Stimulated activated CD8-positive, alpha-beta memory T cell treated with anti-CD3 and anti-CD28 coated beads, Interleukin-12 subunit alpha, Interleukin-12 subunit beta, amount 100 ng/mL, for 4 hours (primary cell): Measurements from ENCODE around the gene DBF4B.

Source experiments
- DNase-seq: peaks from one replicate; pipeline ENCODE4 v3.0.0-alpha.2; 2020; ENCODE audit warnings: low read depth

The DBF4B gene

DNA sequence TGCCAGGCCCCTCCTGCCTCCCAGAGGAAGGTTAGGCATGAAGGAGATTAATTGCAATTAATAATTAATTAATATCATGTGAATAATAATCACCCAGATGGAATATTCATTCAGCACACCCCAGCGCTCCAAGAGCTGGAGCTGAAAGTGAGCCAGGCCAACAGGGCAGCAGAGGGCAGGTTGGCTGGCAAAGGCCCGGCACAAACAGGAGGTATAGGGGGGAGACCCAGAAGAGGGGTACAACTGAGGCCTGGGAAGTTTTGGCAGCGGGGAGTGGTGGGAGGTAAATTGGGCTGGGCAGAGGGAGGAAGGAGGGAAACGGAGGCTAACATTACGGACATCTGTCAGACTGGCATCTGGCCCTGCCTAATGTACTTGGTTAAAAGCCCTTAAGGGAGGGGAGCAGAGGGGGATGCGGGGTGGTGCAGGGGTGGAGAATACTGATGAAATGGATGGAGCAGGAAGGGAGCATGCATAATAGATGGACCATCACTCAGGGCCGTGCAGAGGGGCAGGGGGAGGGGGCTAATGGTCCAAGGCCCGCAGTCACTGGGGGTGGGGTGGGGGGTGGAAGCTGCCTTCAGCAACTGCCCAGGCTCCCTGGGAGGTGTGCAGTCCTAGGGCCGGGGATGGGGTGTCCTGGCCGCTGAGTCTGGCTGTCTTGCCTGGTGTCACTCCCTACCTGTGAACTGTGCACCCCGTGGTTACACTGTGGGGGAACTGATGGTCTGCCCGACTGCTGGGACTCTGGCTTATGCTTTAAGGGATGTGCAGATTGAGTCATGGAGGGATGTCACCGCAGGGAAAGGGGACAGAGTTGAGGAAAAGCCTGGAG, 52.2 kb downstream of the DBF4B start:
- no peak for DNase-seq

DNA sequence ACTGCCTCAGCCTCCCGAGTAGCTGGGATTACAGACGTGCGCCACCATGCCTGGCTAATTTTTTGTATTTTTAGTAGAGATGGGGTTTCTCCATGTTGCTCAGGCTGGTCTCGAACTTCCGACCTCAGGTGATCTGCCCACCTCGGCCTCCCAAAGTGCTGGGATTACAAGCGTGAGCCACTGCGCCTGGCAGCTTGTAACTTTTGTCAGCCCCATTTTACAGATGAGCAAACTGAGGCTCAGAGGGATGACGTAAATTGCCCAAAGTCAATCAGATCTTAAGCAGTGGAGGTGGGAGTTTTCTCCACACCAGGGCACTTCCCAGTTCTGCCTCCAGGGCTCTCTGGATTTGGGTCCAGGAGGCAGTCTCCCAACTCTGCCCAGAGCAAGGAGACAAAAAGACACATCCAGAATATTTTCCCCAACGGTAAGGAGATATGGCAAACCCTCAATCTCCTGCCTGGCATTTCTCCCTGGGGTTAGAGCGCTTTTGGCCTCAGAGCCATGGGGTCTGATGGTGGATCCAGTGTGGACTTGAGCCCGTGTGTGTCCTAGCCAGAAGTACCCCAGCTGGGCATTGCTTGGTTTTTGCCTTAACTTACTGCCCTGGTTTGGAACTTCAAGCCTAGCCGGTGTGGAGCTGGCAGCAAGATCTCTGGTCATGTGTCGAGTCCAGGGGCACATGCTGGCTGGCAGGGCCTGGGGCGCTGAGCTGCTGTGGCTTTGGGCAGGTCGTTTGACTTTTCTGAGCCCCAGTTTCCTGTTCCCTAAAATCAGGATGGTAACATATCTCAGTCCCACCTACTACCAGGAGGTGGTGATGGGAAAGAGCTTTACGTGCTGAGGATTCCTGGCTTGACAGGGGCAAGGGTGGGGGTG, 53.7 kb downstream of the DBF4B start:
- no peak for DNase-seq

DNA sequence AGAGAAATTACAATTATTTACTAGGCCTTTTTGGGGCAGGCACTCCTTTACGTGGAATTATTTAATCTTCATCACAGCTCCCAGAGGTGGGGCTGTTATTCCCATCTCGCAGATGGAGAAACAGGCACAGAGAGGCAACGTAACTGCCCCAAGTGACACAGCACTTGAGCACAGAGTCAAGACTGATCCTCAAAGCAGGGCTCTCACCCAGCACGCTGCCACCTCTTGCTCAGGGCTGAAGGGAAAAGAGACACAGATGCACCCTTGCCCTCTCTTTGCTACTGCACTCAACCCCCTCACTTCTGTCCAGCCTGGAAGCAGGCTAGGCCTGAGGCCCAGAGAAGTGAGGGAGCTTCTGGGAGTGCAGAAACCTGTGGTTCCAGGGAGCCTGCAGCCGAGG, 54.7 kb downstream of the DBF4B start:
- DNase-seq = no peak

DNA sequence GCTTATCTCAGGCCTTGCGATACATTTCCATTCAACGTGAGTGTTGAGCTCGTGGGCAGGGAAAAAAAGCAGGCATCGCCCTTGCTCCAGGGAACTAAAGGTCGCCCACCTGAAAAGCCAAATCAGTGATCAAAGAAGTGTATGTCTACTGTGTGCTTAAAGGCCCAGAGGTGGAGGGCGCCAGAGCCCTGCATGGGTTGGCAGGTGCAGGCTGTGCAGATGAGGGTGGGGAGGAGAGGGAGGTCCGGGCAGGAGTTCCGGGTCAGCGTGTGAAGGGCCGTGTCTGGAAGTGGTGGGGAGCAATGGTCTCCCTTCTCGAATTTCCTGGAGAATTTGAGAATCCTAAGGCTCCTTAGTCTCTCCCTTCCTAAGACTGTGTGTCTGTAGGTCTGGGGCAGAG, 57.5 kb downstream of the DBF4B start:
- DNase-seq = no peak

DNA sequence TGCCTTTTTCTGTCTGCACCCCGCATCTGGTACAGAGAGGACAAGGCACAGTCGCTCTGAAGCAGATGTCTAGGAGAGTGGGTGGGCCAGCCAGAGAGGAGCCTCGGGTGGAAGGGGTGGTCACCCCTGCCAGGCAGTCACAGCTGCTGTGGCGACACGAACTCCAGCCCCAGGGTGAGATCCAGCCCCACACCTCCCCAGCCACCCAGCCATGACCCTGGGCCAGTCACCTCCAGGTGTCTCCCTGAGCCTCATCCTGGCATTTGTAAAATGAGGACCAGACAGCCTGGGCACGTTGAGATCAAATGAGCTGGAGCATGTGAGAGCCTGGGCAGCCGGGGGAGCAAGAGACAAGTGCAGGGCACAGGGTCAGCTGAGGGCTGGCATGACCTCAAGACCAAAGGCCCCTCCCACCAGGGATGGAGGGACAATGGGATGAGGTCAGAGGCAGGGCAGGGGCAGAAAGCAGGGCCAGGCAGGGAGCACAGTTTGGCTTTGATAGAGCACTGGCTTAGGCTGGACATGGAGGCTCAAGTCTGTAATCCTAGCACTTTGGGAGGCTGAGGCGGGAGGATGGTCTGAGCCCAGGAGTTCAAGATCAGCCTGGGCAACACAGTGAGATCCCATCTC, 58.1 kb downstream of the DBF4B start:
- DNase-seq = no peak

DNA sequence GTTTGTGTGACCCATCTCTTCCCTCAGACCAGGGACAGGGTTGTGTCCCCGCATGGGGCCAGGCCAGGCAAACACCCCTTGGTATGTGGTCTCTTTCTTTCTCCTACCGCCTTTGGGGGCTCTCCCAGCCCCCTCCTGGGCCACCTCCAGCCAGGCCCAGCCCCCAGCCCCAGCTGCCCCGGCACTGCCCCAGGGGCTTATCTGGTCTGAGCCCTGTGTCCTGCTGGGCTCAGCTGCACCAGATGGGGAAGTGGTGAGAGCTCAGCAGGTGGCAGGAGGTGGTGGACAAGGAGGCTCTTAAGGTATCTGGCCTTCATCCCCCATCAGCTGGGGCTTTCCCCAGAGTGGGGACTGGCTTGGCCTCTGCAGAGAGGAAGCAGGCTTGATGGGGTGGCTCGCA, 59.0 kb downstream of the DBF4B start:
- no peak for DNase-seq

DNA sequence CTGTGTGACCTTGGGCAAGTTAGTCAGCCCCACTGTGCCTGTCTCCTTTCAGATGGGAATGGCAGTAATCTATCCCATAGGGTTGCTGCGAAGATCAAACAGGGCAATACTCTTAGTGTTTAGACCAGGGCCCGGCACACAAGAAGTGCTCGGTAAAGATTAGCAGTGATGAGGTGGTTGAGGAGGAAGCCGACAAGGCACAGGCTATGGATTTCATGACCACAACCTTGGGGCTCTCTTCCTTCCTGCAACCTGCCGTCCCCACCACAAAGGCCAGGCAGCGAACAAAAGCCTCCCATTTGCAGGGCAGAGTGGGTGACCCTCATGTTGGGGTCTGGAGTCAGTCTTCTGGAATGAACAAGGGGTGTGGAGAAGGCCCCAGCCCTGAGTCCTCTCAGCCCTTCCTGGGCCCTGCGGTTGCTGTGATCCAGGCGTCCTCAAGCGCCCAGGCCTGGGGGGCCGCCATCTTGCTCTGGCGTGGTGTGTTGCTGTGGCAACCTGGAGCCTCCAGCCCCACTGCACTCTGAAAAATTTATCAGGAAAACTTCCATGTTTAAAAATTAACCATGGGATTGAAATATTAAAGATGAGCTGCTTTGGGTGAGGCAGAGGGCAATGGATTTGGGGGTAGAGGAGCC, 60.2 kb downstream of the DBF4B start:
- no peak for DNase-seq

DNA sequence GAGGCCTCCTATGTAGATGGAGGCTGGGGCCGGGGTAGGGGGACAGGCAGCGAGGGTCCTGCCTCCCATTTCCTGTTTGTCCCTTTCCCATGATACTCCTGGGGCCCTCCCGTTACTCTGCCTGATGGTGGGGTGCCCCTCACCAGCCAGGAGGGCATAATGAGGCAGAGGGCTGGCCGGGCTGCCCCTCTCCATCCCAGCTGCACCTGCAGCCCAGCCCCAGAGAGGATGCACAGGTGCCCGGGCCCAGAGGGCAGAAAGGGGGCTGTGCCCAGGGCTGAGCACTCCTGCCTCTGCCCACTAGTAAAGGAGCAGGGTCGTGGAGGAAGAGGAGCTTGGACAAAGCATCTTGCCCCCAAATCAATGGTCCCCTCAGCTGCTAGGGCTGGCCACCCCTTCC, 60.8 kb downstream of the DBF4B start:
- DNase-seq = no peak

DNA sequence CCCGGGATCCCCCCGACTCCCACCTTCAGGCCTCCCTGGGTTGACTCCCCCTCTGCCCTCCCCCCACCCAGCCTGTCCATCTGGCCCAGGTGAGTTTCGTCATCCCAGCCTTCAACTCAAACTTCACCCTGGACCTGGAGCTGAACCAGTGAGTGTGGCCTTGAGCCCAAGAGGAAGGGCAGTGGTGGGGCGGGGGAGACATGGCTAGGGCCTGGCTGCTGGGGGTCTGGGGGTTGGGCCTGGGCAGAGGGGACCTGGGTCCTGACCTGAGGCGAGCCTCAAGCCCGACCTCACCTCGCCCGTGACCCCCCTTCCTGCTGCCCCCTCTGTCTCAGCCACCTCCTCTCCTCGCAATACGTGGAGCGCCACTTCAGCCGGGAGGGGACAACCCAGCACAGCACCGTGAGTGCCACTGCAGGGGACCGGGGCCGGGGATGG, 61.2 kb downstream of the DBF4B start:
- no peak for DNase-seq

DNA sequence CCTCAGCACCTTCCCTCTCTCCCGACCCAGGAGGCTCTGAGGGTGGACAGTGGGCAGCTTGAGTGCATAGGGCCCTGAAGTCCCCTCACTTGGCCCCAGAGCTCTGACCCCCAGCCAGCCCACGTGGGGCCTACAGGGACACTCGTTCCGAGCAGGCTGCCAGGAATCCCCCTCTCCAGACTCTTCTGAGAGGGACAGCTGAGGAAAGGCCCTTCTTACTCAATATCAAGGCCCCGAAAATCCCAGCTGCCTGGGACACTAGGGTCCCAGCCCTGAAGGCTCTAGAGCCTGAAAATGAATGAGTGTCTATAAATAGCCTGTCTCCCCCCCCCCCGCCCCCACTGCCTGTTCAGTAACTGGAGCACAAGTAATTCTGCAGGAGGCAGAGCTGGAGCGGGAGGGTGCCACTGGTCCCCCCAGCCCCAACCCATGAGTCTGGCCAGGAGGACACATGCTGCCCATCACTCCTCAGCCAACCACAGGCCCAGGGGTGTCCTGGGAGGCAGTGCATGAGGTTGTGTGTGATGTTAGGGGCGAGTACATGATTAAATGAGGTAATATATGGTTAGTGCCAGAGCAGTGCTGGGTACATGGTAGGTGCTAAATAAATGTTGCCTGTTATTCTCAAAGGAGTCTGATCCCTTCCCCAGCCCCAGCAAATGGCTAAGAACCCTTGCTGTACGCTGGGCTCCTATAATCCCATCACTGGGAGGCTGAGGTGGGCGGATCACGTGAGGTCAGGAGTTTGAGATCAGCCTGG, 61.9 kb downstream of the DBF4B start:
- DNase-seq = no peak

DNA sequence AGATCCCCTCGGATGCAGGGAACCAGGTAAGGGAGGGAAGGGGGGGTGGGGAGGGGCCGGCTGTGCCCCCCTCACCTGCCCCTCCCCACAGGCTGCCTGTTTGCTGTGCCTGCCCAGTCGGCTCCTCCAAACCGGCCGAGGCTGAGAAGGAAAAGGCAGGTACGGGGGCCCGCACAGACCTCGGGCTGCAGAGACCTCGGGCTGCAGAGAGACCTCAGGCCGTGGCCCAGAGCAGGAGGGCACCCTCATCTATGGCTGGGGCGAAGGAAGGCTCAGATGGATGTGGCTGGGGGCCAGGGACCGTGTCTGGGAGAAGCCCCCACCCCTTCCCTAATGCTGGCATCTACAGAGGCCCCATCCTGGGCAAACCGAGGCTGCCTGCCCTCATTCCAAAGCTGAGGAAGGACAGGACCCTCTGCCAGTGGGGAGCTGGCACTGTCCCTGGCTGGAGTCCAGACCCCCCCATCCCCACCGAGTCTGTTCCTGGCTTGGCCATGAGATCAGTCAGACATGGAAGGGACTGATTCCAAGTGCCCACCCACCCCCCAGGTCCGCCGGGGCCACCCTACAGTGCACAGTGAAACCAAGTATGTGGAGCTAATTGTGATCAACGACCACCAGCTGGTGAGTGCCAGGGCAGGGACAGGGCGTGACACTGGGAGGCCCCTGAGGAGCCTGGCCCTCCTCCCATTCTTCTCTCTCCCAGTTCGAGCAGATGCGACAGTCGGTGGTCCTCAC, 64.0 kb downstream of the DBF4B start:
- no peak for DNase-seq

DNA sequence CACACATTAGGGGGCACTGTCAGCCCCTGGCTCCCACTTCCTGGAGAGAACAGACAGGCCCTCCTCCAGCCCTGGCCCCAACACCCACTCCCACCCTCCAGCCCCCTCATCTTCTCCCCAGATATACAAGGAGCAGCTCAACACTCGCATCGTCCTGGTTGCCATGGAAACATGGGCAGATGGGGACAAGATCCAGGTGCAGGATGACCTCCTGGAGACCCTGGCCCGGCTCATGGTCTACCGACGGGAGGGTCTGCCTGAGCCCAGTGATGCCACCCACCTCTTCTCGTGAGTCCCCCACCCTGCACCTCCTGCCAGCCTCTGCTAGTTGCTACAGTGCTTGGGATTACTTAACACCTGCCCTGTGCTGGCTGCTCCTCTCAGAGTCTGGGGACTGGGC, 64.7 kb downstream of the DBF4B start:
- DNase-seq = no peak

DNA sequence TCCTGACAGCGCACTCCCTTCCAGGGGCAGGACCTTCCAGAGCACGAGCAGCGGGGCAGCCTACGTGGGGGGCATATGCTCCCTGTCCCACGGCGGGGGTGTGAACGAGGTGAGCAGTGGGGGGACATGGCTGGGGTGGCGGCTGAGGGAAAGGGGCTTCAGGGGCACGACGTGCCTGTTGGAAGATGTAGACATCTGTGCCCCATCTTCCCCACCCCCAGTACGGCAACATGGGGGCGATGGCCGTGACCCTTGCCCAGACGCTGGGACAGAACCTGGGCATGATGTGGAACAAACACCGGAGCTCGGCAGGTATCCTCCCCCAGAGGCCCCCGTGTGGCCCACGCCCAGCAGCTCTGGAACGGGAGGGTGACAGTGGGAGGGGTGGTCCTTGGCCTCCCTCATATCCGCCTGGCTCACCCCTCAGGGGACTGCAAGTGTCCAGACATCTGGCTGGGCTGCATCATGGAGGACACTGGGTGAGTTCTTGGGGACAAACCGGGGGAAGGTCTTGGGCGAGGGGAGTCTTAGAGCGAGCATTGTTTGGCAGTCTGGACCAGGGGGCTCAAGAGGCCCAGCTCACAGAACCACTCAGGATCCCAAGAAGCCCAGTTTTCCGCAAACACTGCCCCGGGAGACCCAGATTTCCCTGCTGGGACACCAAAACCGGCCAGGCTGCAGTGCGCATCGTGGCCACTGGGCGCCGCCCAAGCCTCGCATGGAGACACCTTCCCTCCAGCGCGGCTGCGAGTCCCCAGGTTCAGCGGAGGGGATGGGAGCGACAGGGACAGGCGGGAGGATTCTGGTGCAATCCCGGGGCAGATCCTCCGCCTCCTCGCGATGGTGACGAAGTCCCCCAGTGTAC, 66.0 kb downstream of the DBF4B start:
- peak; percentile 70 for DNase-seq

DNA sequence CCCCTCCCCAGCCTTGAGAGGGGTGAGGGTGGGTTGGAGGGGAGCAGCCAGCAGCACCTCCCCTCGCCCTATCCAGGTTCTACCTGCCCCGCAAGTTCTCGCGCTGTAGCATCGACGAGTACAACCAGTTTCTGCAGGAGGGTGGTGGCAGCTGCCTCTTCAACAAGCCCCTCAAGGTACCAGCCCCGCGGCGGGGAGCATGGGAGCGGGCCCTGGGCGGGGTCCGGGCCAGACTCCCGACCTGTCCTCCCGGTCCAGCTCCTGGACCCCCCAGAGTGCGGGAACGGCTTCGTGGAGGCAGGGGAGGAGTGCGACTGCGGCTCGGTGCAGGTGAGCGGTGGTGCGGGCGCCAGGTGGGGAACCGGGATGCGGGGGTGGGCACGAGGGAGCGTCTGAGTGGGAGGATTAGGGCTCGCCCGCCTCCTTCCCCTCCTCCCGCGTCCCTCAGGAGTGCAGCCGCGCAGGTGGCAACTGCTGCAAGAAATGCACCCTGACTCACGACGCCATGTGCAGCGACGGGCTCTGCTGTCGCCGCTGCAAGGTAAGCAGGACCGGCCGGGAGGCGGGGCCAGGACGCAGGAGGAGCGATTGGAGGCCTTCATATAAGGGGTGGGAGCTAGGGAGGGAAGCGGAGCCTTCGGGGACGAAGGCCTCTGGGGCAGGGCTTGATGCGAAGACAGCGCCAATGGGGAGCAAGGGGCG, 66.8 kb downstream of the DBF4B start:
- DNase-seq = peak; percentile 94

DNA sequence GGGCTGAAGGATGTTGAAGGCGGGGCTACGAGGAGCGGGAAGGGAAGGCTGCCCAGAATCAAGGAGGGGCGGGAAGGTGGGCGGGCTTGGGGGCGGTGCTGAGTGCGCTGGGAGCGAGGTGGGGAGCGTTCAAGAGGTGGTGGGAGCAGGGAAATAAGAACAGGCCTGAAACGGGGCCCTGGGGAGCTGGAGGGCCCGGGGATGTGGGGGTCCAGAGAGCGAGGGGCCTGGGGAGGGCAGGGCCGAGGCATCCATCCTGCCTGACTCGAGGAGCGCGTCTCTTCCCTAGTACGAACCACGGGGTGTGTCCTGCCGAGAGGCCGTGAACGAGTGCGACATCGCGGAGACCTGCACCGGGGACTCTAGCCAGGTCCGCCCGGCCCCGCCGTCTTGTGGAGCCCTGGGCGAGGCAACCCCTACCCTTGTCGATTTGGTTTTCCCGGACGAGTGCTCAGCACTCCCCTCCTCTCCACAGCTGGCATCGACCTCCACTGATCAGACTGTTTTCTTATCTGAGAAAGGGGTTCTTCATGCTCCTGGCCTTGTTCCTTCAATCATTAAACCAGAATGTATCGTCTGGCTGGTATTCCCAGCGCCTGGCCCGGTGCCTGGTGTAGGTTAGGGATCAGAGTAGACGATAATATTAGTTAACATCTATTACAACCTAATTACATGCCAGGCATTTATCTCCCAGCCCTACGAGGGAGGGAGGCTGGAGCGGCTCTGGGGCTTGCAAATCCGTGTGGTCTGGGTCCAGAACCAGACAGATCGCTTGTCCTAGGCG, 67.6 kb downstream of the DBF4B start:
- DNase-seq = no peak

DNA sequence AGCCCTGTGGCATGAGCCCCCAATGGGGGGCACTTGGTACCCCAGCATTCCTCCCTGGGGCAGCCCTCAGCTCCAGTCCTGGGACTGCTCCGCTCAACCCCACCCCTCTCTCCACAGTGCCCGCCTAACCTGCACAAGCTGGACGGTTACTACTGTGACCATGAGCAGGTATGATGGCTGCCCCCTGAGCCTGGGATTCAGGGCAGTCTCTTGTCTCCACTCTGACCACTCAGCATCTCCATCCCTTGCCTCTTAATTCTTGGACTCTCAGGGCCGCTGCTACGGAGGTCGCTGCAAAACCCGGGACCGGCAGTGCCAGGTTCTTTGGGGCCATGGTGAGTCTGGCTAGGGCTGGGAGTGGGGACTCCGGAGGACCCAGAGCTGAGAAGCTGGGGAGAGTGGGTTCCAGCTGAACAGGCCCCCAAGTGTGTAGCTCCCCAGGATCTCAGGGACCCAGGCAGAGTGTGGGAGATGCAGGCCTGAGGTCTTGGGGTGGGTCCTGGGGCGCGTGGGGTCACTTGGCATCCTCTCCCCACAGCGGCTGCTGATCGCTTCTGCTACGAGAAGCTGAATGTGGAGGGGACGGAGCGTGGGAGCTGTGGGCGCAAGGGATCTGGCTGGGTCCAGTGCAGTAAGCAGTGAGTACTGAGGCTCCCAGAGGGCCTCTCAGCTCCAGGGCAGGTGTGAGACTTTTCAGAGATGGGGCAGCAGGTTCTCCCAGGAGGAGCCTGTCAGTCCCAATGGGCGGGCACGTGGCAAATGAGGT, 68.3 kb downstream of the DBF4B start:
- no peak for DNase-seq
